Astrocyte of the cerebellum (primary cell): ENCODE measurements around the gene MAGIX.
A peak's percentile ranks its signal among the peaks of the same experiment; 100 is the strongest.
"Not testable (repeated sequence)": the region's sequence is repeated elsewhere in the genome, so short reads cannot be mapped to it uniquely, and the experiment has no call there.

Source experiments
- DNase-seq: peaks from one replicate; pipeline ENCODE4 v3.0.0-alpha.2; 2011; ENCODE audit warnings: low read depth
- H3K4me3 ChIP-seq: 2 replicates; pipeline ENCODE4 v1.5.1; 2011; ENCODE audit warnings: mild to moderate bottlenecking, low read depth, low read length, moderate library complexity
- in situ Hi-C: cut with HindIII; loops from 2 replicates; pipeline ENCODE4 v1.10.0; 2017; ENCODE audit warnings: low sequenced_read_pairs
- TF ChIP-seq, protein P1 (sequence below): IDR thresholded peaks from 2 replicates; pipeline ENCODE4 v1.5.1; 2012; ENCODE audit warnings: low read length, low read depth, moderate library complexity, mild to moderate bottlenecking; ENCODE audit errors: missing control alignments

The MAGIX gene

DNA sequence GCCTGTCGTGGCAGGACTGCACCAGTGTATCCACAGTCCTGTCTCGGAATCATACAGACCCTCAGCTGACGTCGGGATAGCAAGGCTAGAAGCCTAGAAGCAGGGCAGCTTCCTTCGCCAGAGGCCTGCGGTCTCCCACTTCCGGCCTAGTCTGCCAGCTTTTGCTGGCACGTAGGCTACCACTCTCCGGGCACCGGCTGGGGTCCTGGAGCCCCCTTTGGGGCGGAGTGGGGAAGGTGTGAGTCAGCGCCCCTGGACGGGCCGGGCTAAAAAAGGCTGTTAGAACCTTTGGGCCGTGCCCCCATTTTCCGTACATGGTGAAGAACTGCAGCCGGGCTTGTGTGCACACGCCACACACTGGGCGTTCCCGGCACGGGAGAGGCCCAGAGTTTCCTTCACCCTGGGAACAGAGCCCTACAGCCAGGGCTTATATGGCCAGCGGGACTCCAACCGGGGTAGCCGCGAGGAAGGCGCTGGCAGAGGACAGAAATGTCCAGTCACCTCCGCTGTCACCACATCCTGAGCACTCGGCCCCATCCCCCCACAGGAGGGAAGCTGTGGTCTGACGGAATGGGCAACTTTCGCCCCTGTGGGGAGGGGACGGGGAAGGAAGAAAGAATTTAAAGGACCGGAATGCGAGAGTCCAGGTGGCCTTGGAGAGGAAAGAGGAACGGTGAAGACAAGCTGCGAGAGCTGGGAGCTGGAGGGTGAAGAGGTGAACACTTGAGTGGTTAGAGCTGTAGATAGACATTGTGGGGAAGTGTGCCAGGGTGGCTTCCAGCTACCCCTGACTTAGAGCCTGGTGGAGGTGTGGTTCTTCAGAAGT, 4.6 kb downstream of the MAGIX start:
- in situ Hi-C loops: no loop called here
- TF ChIP-seq, protein P1, sequence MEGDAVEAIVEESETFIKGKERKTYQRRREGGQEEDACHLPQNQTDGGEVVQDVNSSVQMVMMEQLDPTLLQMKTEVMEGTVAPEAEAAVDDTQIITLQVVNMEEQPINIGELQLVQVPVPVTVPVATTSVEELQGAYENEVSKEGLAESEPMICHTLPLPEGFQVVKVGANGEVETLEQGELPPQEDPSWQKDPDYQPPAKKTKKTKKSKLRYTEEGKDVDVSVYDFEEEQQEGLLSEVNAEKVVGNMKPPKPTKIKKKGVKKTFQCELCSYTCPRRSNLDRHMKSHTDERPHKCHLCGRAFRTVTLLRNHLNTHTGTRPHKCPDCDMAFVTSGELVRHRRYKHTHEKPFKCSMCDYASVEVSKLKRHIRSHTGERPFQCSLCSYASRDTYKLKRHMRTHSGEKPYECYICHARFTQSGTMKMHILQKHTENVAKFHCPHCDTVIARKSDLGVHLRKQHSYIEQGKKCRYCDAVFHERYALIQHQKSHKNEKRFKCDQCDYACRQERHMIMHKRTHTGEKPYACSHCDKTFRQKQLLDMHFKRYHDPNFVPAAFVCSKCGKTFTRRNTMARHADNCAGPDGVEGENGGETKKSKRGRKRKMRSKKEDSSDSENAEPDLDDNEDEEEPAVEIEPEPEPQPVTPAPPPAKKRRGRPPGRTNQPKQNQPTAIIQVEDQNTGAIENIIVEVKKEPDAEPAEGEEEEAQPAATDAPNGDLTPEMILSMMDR: no peak
- H3K4me3 ChIP-seq: peak overlapping the region; percentile 36
- DNase-seq: peak; percentile 54

DNA sequence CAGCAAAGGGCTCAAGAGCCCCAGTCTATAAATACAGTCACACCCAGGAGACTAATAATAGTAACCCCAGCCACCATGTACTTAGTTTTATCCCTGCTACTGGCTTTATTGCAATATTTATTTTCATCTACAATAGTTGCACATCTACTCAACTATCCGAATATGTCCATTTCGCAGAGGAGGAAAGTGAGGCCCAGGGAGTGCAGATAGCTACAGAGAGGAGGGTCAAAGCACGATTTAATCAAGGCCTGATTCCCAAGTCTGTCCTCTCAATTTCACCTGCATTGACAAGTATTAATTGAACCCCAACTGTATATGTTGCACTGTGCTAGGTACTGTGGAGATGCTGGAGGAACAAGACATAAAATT, 5.2 kb downstream of the MAGIX start:
- TF ChIP-seq, protein P1: no peak
- H3K4me3 ChIP-seq: peak overlapping the region; percentile 36
- DNase-seq: no peak
- in situ Hi-C loops: no loop called here

DNA sequence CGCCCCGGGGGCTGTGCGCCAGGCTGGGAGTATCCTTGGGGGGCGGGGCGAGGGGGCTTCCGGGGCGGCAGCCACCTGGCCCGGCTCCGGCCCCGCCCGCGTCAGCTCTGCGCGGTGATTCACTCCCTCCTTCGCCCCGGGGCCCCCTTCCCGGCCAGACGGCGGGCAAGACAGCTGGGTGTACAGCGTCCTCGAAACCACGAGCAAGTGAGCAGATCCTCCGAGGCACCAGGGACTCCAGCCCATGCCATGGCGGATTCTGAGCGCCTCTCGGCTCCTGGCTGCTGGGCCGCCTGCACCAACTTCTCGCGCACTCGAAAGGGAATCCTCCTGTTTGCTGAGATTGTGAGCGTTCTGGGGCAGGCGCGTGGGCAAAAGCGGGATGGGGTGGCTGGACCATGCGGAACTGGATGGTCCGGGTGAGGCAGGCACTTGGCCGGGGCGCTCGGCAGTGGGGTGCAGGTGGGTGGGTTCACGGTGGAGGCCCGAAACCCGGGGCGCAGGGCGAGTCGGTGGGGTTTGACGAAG, 9.3 kb downstream of the MAGIX start, which contains the start of gene PLP2:
TSS of gene PLP2 (plus strand) at position 147 of the 528 bp plus-strand sequence. CDS start at position 250, 103 bp downstream.
- H3K4me3 ChIP-seq: peak within 1 kb of the TSS; percentile 59
- no peak for DNase-seq
- in situ Hi-C loops: no loop called here
- TF ChIP-seq, protein P1: no peak

DNA sequence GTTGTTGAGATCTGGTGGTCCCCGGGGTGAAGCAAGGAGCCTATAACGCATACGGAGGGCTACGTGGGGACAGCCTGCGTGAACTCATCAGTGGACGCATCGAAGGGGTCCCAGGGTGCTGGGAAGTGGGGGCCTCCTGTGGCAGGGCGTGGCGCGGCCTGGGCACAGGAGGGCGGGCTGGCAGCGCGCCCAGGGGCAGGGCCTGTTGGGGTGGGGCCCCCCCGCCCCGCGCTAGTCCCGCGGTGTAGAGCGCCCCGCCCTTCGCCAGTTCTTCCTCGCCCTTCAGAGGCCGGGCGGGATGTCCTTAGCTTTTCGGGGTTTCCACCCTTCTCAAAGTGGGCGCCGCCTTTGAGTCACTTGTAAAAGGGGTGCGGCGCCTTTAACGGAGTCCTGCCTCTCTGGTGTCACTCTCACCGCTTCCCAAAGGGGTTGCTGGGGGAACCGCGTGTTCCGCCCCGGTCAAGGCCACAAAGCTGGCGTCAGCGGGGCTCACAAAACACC, 9.8 kb downstream of the MAGIX start:
- TF ChIP-seq, protein P1: no peak
- DNase-seq: no peak
- in situ Hi-C loops: no loop called here
- H3K4me3 ChIP-seq: peak overlapping the region; percentile 59

GRCh38 chrX:49173544-49173943, 11.0 kb downstream of the MAGIX start:
- H3K4me3 ChIP-seq, in situ Hi-C loops, DNase-seq: not testable (repeated sequence)

- DNase-seq: no peak
- H3K4me3 ChIP-seq: no peak overlapping the region
- TF ChIP-seq, protein P1: no peak
- in situ Hi-C loops: no loop called here
Observed at GRCh38 chrX:49174723-49175122, 12.2 kb downstream of the MAGIX start.

GRCh38 chrX:49175435-49176274, 13.1 kb downstream of the MAGIX start:
- in situ Hi-C loops: no loop called here
- TF ChIP-seq, protein P1: no peak

More at GRCh38 chrX:49175435-49176274, 13.1 kb downstream of the MAGIX start:
- H3K4me3 ChIP-seq: no peak overlapping the region
- DNase-seq: no peak
